GM12801 (cell line): ENCODE results near the gene KDM2A.

ENCODE experiments used
- CTCF ChIP-seq: IDR thresholded peaks from one replicate; pipeline ENCODE4 v1.5.1; 2011; ENCODE audit warnings: control low read depth; ENCODE audit not compliant: insufficient read length; ENCODE audit errors: extremely low read depth

The KDM2A gene

DNA sequence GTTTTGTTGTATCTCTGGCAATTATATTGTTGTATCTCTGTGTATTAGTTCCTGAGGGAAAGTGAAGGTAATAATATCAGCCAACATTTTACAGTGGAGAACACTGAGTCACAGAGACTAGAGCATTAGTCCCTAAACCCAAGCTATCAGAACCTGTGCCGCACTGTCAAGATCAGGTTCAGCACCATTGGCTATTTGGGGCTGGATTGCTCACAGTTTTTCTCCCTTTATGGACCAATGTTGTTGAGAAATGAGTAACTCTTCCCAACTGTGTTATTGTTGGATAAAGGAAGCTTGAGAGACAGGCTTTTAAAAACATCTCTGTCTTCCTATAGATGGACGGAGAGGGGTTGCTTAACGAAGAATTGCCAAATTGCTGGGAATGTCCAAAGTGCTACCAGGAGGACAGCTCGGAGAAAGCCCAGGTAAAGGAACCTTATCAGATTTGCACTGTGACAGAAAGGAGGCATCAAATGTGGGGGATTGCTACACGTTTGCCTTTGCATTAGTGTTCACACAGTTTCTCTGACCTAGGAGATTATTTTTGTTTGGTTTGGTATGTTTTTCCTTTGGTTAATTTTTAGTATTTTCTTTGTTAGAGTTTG, 129.0 kb downstream of the KDM2A start:
- TF ChIP-seq CTCF: no peak

DNA sequence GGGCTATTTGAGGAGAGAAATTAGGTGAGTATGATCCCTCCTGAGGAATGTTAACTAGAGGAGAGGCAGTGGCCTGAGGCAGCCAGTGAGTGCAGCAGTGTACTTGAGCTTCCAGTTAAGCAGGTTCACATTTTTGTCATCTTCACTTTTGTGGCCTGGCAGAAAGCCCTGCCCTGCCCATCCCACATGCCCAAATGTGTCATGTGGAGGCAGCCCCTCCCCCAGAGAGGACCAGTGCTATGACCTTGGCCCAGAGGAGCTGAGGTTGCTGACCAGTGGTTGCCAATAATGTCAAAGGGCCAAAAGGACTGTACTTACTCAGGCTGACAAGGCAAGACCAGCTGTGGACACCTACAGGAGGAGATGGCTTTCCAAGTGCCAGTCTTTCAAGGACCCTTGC, 129.6 kb downstream of the KDM2A start:
- no peak for TF ChIP-seq CTCF

DNA sequence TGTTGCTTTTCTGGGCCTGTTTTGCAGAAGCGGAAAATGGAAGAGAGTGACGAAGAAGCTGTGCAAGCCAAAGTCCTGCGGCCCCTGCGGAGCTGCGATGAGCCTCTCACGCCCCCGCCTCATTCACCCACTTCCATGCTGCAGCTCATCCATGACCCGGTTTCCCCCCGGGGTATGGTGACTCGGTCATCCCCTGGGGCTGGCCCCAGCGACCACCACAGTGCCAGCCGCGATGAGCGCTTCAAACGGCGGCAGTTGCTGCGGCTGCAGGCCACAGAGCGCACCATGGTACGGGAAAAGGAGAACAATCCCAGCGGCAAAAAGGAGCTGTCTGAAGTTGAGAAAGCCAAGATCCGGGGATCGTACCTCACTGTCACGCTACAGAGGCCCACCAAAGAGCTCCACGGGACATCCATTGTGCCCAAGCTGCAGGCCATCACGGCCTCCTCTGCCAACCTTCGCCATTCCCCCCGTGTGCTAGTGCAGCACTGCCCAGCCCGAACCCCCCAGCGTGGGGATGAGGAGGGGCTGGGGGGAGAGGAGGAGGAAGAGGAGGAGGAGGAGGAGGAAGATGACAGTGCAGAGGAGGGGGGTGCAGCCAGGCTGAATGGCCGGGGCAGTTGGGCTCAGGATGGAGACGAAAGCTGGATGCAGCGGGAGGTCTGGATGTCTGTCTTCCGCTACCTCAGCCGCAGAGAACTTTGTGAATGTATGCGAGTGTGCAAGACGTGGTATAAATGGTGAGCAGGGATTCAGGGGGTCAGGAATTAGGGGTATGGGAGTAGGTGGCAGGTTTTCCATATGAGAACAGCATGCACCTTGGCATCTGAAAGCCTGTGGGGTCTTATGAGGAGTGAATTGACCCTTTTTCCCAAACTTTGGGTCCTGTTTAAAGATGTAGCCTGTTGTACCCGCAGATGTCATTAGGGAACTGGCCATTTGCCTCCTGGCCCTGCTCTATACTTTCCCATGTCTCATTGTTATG, 131.3 kb downstream of the KDM2A start:
- no peak for TF ChIP-seq CTCF

- TF ChIP-seq CTCF: no peak
Observed at GRCh38 chr11:67251841-67252240, 132.8 kb downstream of the KDM2A start.

GRCh38 chr11:67252831-67253239, 133.8 kb downstream of the KDM2A start:
- TF ChIP-seq CTCF: no peak

DNA sequence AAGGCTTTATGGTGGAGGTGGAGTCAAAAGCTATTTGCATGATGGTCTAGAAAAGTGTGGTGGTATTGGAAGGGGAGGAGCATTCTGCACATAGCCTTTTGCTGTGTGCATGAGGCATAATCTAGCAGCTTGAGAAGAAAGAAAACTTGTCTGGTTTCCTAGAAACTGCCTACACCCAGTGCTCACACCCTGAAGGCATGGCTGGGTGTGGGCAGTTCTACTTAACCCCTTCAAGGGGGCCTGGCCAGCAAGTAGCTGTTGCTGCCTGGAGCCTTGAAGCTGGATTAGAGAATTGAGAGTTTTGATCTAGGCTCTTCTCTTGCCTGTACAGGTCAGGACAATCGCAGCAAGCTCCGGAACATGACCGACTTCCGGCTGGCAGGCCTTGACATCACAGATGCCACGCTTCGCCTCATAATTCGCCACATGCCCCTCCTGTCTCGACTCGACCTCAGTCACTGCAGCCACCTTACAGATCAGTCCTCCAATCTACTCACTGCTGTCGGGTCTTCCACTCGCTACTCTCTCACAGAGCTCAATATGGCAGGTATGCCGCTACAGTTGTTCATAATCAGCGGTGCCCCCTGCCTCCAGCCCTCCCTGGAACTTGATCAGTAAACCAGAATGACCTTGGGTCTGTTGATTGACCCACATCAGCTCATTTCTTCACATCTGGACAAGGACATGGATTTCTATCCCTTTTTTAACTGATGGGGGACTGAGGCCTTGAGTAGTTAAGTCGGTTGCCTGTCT, 135.0 kb downstream of the KDM2A start:
- no peak for TF ChIP-seq CTCF

GRCh38 chr11:67254798-67255197, 135.7 kb downstream of the KDM2A start:
- no peak for TF ChIP-seq CTCF
